Liver (tissue), 9 donors: ENCODE data around the gene BAAT. TPM values are rescaled to one million over a fixed set of nuclear protein-coding genes. Genes with fewer than 3 reads are reported as not detected.

ENCODE experiments used
- DNase-seq: peaks from one replicate; pipeline ENCODE4 v3.0.0-alpha.2; 2017; ENCODE audit warnings: low spot score
- H3K27ac ChIP-seq, 2 donors: one replicate each; pipeline ENCODE4 v1.7.0; 2013; ENCODE audit warnings: inconsistent platforms in 2 of 2, low read length in 2 of 2, control low read depth in 1 of 2, low read depth in 1 of 2, mild to moderate bottlenecking in 1 of 2
- H3K27me3 ChIP-seq, 4 donors: one replicate each; pipeline versions ENCODE4 v1.6.1 to v1.7.0; 2013; ENCODE audit warnings: low read length in 3 of 4, inconsistent platforms in 1 of 4, mild to moderate bottlenecking in 1 of 4, moderate library complexity in 1 of 4; ENCODE audit not compliant: control insufficient read depth in 4 of 4, insufficient read depth in 4 of 4
- H3K36me3 ChIP-seq, 4 donors: one replicate each; pipeline versions ENCODE4 v1.6.1 to v1.7.0; 2013; ENCODE audit warnings: low read length in 3 of 4, mild to moderate bottlenecking in 3 of 4, low read depth in 1 of 4, moderate library complexity in 1 of 4; ENCODE audit not compliant: control insufficient read depth in 4 of 4, insufficient read depth in 3 of 4
- H3K4me1 ChIP-seq, 4 donors: one replicate each; pipeline versions ENCODE4 v1.6.1 to v1.7.0; 2013; ENCODE audit warnings: low read length in 3 of 4, mild to moderate bottlenecking in 3 of 4, moderate library complexity in 1 of 4; ENCODE audit not compliant: control insufficient read depth in 4 of 4, insufficient read depth in 4 of 4
- H3K4me3 ChIP-seq, 3 donors: one replicate each; pipeline versions ENCODE4 v1.6.1 to v1.7.0; 2013; ENCODE audit warnings: low read length in 3 of 3, control low read depth in 1 of 3, low read depth in 1 of 3, mild to moderate bottlenecking in 1 of 3
- H3K9ac ChIP-seq, 2 donors: one replicate each; pipeline ENCODE4 v1.7.0; 2013; ENCODE audit warnings: low read length in 2 of 2, mild to moderate bottlenecking in 2 of 2, moderate library complexity in 2 of 2, control low read depth in 1 of 2, low read depth in 1 of 2
- H3K9me3 ChIP-seq, 4 donors: one replicate each; pipeline versions ENCODE4 v1.6.1 to v1.7.0; 2013; ENCODE audit warnings: low read length in 3 of 4; ENCODE audit not compliant: control insufficient read depth in 4 of 4
- ATF3 ChIP-seq: IDR thresholded peaks from 2 replicates; pipeline ENCODE4 v1.6.1; 2016; ENCODE audit warnings: antibody characterized with exemption
- CTCF ChIP-seq: fragments of 150-350 bp; IDR thresholded peaks from 2 replicates; pipeline ENCODE4 v1.5.1; 2017; ENCODE audit warnings: improper control_type of control experiment, low read depth, low read length; ENCODE audit not compliant: missing input control
- EGR1 ChIP-seq, 2 donors: IDR thresholded peaks; 2 replicates each; pipeline ENCODE4 v1.6.1; 2016 to 2018; ENCODE audit warnings: antibody characterized with exemption in 2 of 2, low read depth in 2 of 2
- FOXA2 ChIP-seq: IDR thresholded peaks from 2 replicates; pipeline ENCODE4 v1.6.1; 2016; ENCODE audit warnings: antibody characterized with exemption
- GABPA ChIP-seq, 2 donors: IDR thresholded peaks in 1 of 2; conservative IDR thresholded peaks in 1 of 2; 2 replicates each; pipeline ENCODE4 v1.6.1; 2016; ENCODE audit warnings: antibody characterized with exemption in 2 of 2, mild to moderate bottlenecking in 1 of 2, moderate library complexity in 1 of 2
- HNF4A ChIP-seq, 2 donors: conservative IDR thresholded peaks; 2 replicates each; pipeline ENCODE4 v1.6.1; 2016; ENCODE audit warnings: antibody characterized with exemption in 2 of 2, mild to moderate bottlenecking in 2 of 2
- HNF4G ChIP-seq: IDR thresholded peaks from 2 replicates; pipeline ENCODE4 v1.6.1; 2016; ENCODE audit warnings: antibody characterized with exemption
- JUND ChIP-seq, 2 donors: IDR thresholded peaks; 2 replicates each; pipeline ENCODE4 v1.6.1; 2016; ENCODE audit warnings: antibody characterized with exemption in 2 of 2
- MAX ChIP-seq: IDR thresholded peaks from 2 replicates; pipeline ENCODE4 v1.6.1; 2016; ENCODE audit warnings: antibody characterized with exemption
- NR2F2 ChIP-seq: IDR thresholded peaks from 2 replicates; pipeline ENCODE4 v1.6.1; 2016; ENCODE audit warnings: antibody characterized with exemption
- REST ChIP-seq: IDR thresholded peaks from 2 replicates; pipeline ENCODE4 v1.6.1; 2016; ENCODE audit warnings: antibody characterized with exemption, mild to moderate bottlenecking
- RXRA ChIP-seq, 2 donors: IDR thresholded peaks; 2 replicates each; pipeline ENCODE4 v1.6.1; 2017 to 2018; ENCODE audit warnings: antibody characterized with exemption in 2 of 2, mild to moderate bottlenecking in 1 of 2
- SP1 ChIP-seq: IDR thresholded peaks from 2 replicates; pipeline ENCODE4 v1.6.1; 2018; ENCODE audit warnings: antibody characterized with exemption, mild to moderate bottlenecking
- TAF1 ChIP-seq: conservative IDR thresholded peaks from 2 replicates; pipeline ENCODE4 v1.6.1; 2016; ENCODE audit warnings: antibody characterized with exemption, mild to moderate bottlenecking
- ZBTB33 ChIP-seq: IDR thresholded peaks from 2 replicates; pipeline ENCODE4 v1.6.1; 2016; ENCODE audit warnings: antibody characterized with exemption
- WGBS: extraction: QIAGEN DNeasy Blood & Tissue Kit; methylation state at CpG from one replicate; pipeline ENCODE4 v1.1.7; 2013; 5-methylcytosine and 5-hydroxymethylcytosine counted together
- polyA plus RNA-seq, 2 donors: library from polyadenylated mRNA; stranded (reverse) in 1 of 2; unstranded in 1 of 2; fragments of 200-250 nt in 1 of 2; fragments of >200 nt in 1 of 2; fragmentation: Nextera tagmentation in 1 of 2; extraction: Ambion mirVana in 1 of 2; gene quantifications; one replicate each; pipeline versions ENCODE4 v1.2.1 to v1.2.3, GENCODE V29; 2013 to 2015
- total RNA-seq, 2 donors: library from RNA; depleted of rRNA; stranded (reverse); fragments of >200 nt; gene quantifications; one replicate each; pipeline ENCODE4 v1.2.3, GENCODE V29; 2014
- donor health status: healthy.
- donor health status: healthy.
- donor health status: healthy.
- donor health status: healthy.
- donor health status: healthy.

BAAT gene
- total and polyA plus RNA-seq, 4 donors: 31.9 to 275 (median 151) TPM

GRCh38 chr9:101367323-101367722 lies 17.5 kb downstream of the BAAT start:
- H3K4me3 ChIP-seq: no peak overlapping the region
- no peaks in the 10 kb centered on the region for H3K27me3 ChIP-seq
- WGBS: 90% methylated on average over 3 of the region's 3 CpGs
- H3K36me3 ChIP-seq: peaks cover 3 to 76% (median 45%) of the 10 kb centered on the region in 4 donors
- no peak for TF ChIP-seq JUND (IDR thresholded peaks at IDR 0.05)
- TF ChIP-seq GABPA (IDR thresholded peaks at IDR 0.05 in 1 of 2, conservative IDR thresholded peaks at IDR 0.05 in 1 of 2): no peak
- TF ChIP-seq HNF4G: no peak
- no peak for TF ChIP-seq NR2F2
- TF ChIP-seq MAX: no peak
- no peak for TF ChIP-seq ZBTB33
- no peak for TF ChIP-seq SP1
- no peak for TF ChIP-seq FOXA2
- no peak for TF ChIP-seq TAF1
- no peak for TF ChIP-seq EGR1 (IDR thresholded peaks at IDR 0.05; ENCODE audit: low read depth in 2 of 2)
- no peak for TF ChIP-seq RXRA (IDR thresholded peaks at IDR 0.05)
- no peak for TF ChIP-seq HNF4A (conservative IDR thresholded peaks at IDR 0.05)
- TF ChIP-seq ATF3: no peak
- TF ChIP-seq REST: no peak
- no peak for TF ChIP-seq CTCF
- no peak overlapping the region for H3K9ac ChIP-seq
- H3K9me3 ChIP-seq: no peaks in the 10 kb centered on the region
- peaks cover 6 to 52% (median 36%) of the 10 kb centered on the region in 4 donors for H3K4me1 ChIP-seq
- peak overlapping the region in 1 of 2 donors; percentile 28 for H3K27ac ChIP-seq
- no peak for DNase-seq
